Measurements from ENCODE around the gene CIAO3. TPM values are rescaled to one million over a fixed set of nuclear protein-coding genes. Genes with fewer than 3 reads are reported as not detected.
A peak's percentile ranks its signal among the peaks of the same experiment; 100 is the strongest.

Gene CIAO3
- total RNA-seq, 1 experiment from 2014 or later: 21.9 TPM

- H2BK120ac ChIP-seq (ENCODE audit: low read depth, low read length, poor library complexity, severe bottlenecking): no peak overlapping the region
- no peak overlapping the region for H3T11ph ChIP-seq (ENCODE audit: low read length)
- no peak for TF ChIP-seq CTCF (conservative IDR thresholded peaks at IDR 0.05)
- H3K4ac ChIP-seq (ENCODE audit: low read depth, low read length): no peak overlapping the region
- WGBS (ENCODE audit: extremely low coverage, insufficient read length, low lambda C conversion rate): no CpG with 5 or more reads among the region's 9 CpGs
- H3K9me3 ChIP-seq (ENCODE audit: control insufficient read depth, low read depth, low read length): no peaks in the 10 kb centered on the region
- no peak for DNase-seq
- H4K8ac ChIP-seq (replicated peaks; ENCODE audit: insufficient read length, low read depth, low read length): no peak overlapping the region
- no peak overlapping the region for H3K56ac ChIP-seq (ENCODE audit: insufficient read length, low read depth, low read length)
- no peak overlapping the region for H4K5ac ChIP-seq (ENCODE audit: insufficient read length, low read depth, low read length)
- H3K27ac Mint-ChIP-seq: no peak overlapping the region
- H3K4me2 ChIP-seq (ENCODE audit: insufficient read depth, insufficient read length, low read length): peak overlapping the region; percentile 10
- H3K23me2 ChIP-seq (ENCODE audit: insufficient read length, low read depth, low read length, poor library complexity, severe bottlenecking): peaks cover 11% of the 10 kb centered on the region
- H3K18ac ChIP-seq (ENCODE audit: insufficient read length, low read depth, low read length): no peak overlapping the region
- no peak overlapping the region for H3K27ac ChIP-seq (ENCODE audit: insufficient read length, low read depth, low read length)
- no peak overlapping the region for H2BK5ac ChIP-seq (ENCODE audit: insufficient read length, low read length)
- no peaks in the 10 kb centered on the region for H3K9me3 Mint-ChIP-seq
- no peak overlapping the region for H2BK20ac ChIP-seq (ENCODE audit: low read depth, low read length, poor library complexity, severe bottlenecking)
- no peaks in the 10 kb centered on the region for H4K20me1 ChIP-seq (ENCODE audit: control insufficient read depth, insufficient read depth, insufficient read length)
- no peak overlapping the region for H2AK5ac ChIP-seq (ENCODE audit: insufficient read length, low read length)
- H3K27me3 ChIP-seq (ENCODE audit: insufficient read depth, low read length): no peaks in the 10 kb centered on the region
- H3K36me3 Mint-ChIP-seq (ENCODE audit: insufficient read depth in 1 of 3, low read depth in 3 of 3): peaks cover 0 to 5% (median 3%) of the 10 kb centered on the region in 3 experiments; a peak in 1 of 7 replicates
- no peak overlapping the region for H3K23ac ChIP-seq (ENCODE audit: insufficient read length, low read depth, low read length)
- no peaks in the 10 kb centered on the region for H3K79me2 ChIP-seq (ENCODE audit: insufficient read depth, low read length)
- no peak overlapping the region for H2AFZ ChIP-seq (ENCODE audit: low read length)
- H3K79me1 ChIP-seq (ENCODE audit: insufficient read depth, low read depth, low read length, poor library complexity, severe bottlenecking): no peaks in the 10 kb centered on the region
- peaks cover 14% of the 10 kb centered on the region for H3K27me3 Mint-ChIP-seq (ENCODE audit: low read depth)
- no peak overlapping the region for H3K9ac ChIP-seq (ENCODE audit: extremely low read depth, insufficient read length, low read length)
- no peaks in the 10 kb centered on the region for H3K4me1 ChIP-seq (ENCODE audit: insufficient read depth, low read length)
- no peaks in the 10 kb centered on the region for H3K4me1 Mint-ChIP-seq
- no peak overlapping the region for H2BK12ac ChIP-seq (ENCODE audit: insufficient read length, low read depth, low read length)
- peak overlapping the region; percentile 56 to 80; a peak in 3 of 5 replicates for H3K4me3 Mint-ChIP-seq
- H2BK15ac ChIP-seq (ENCODE audit: low read depth, low read length): no peak overlapping the region
- H3K14ac ChIP-seq (ENCODE audit: insufficient read depth, low read length): no peak overlapping the region
- H4K91ac ChIP-seq (ENCODE audit: insufficient read length, low read depth, low read length): no peak overlapping the region
Observed at GRCh38 chr16:726188-726437, 14.7 kb downstream of the CIAO3 start.

Data from H9 (cell line).